Right lobe of liver (tissue), 6 donors: ENCODE measurements around the gene HSPG2. TPM values are rescaled to one million over a fixed set of nuclear protein-coding genes. Genes with fewer than 3 reads are reported as not detected.

Experiments used
- ATAC-seq, 4 donors: fragments of 200-7000 bp; cut with Tn5 transposase; one replicate each; pipeline ENCODE4 v1.9.1; 2020; ENCODE audit warnings: mild to moderate bottlenecking in 4 of 4, moderate library complexity in 4 of 4
- DNase-seq, 3 donors: peaks; one replicate each; pipeline ENCODE4 v3.0.0-alpha.2; 2020
- H3K27ac ChIP-seq, 3 donors: fragments of 200-600 bp; one replicate each; pipeline ENCODE4 v1.8.0; 2022
- H3K27me3 ChIP-seq, 2 donors: fragments of 200-600 bp; one replicate each; pipeline ENCODE4 v1.8.0; 2022
- H3K36me3 ChIP-seq, 4 donors: fragments of 200-600 bp; sonication (generic) in 1 of 4; one replicate each; pipeline versions ENCODE4 v1.5.1 to v1.8.0; 2017 to 2022; ENCODE audit warnings: control low read depth in 1 of 4
- H3K4me1 ChIP-seq, 4 donors: fragments of 200-600 bp; sonication (generic) in 1 of 4; one replicate each; pipeline versions ENCODE4 v1.5.1 to v1.8.0; 2017 to 2022; ENCODE audit warnings: control low read depth in 1 of 4
- H3K4me3 ChIP-seq, 3 donors: fragments of 200-600 bp; one replicate each; pipeline ENCODE4 v1.8.0; 2022
- H3K9me3 ChIP-seq, 4 donors: fragments of 200-600 bp; sonication (generic) in 1 of 4; one replicate each; pipeline versions ENCODE4 v1.5.1 to v1.8.0; 2017 to 2022; ENCODE audit warnings: control low read depth in 1 of 4
- POLR2A ChIP-seq: fragments of 450-650 bp; IDR thresholded peaks from one replicate; pipeline ENCODE4 v1.6.1; 2017; ENCODE audit warnings: antibody characterized with exemption, mild to moderate bottlenecking
- WGBS: methylation state at CpG from one replicate; pipeline ENCODE4 v1.1.6; 2018; ENCODE audit warnings: low coverage, low lambda C conversion rate; ENCODE audit not compliant: insufficient coverage; ENCODE audit errors: missing lambda C conversion rate; 5-methylcytosine and 5-hydroxymethylcytosine counted together
- intact Hi-C, 2 donors: fragments of 100-400 bp; cut with DNase I; formaldehyde crosslinking; loops; one replicate each; pipeline versions ENCODE4 v1.11.2 to v1.14.1; 2022
- total RNA-seq, 6 experiments: library from RNA; depleted of rRNA in 2 of 6; stranded (reverse); fragments of >200 nt in 2 of 6; fragmentation: NEBNext Ultra II Directional in 3 of 6; extraction: Animal tissue kit (Norgen Biotek cat#: 25700) in 3 of 6; gene quantifications; one replicate each; pipeline versions ENCODE4 v1.1.0 to v1.2.4, GENCODE V29; 2016 to 2023
- TF ChIP-seq, protein P1 (sequence below), 4 donors: fragments of 200-600 bp in 3 of 4; fragments of 450-650 bp in 1 of 4; IDR thresholded peaks; one replicate each; pipeline versions ENCODE4 v1.5.1 to v1.8.0; 2016 to 2022; ENCODE audit warnings: antibody characterized with exemption in 4 of 4, mild to moderate bottlenecking in 2 of 4
- donor health status: DM: no; HTN: yes; CAD: no.
- donor health status: DM: no; HTN: no; CAD: no.
- donor health status: DM: no; HTN: no; CAD: no.
- donor health status: DM: no; HTN: yes; CAD: no.
- donor health status: DM: no; HTN: yes; CAD: no.

Gene HSPG2
- total RNA-seq, 6 experiments from 2014 or later, result 31.3 to 90.9 (median 43.7) TPM

- ATAC-seq (peak in 1 of 4 donors; percentile 3), DNase-seq (no peak)
- TF ChIP-seq POLR2A, result no peak
- TF ChIP-seq, protein P1, sequence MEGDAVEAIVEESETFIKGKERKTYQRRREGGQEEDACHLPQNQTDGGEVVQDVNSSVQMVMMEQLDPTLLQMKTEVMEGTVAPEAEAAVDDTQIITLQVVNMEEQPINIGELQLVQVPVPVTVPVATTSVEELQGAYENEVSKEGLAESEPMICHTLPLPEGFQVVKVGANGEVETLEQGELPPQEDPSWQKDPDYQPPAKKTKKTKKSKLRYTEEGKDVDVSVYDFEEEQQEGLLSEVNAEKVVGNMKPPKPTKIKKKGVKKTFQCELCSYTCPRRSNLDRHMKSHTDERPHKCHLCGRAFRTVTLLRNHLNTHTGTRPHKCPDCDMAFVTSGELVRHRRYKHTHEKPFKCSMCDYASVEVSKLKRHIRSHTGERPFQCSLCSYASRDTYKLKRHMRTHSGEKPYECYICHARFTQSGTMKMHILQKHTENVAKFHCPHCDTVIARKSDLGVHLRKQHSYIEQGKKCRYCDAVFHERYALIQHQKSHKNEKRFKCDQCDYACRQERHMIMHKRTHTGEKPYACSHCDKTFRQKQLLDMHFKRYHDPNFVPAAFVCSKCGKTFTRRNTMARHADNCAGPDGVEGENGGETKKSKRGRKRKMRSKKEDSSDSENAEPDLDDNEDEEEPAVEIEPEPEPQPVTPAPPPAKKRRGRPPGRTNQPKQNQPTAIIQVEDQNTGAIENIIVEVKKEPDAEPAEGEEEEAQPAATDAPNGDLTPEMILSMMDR (IDR thresholded peaks at IDR 0.05), result no peak
- no peaks in the 10 kb centered on the region for H3K4me1 ChIP-seq
- no peak overlapping the region for H3K27ac ChIP-seq
- H3K36me3 ChIP-seq, result no peaks in the 10 kb centered on the region
- intact Hi-C loops, result no loop called here
- no peaks in the 10 kb centered on the region for H3K27me3 ChIP-seq
- H3K9me3 ChIP-seq, result no peaks in the 10 kb centered on the region
- WGBS, result 17% methylated on average over 1 of the region's 15 CpGs
- H3K4me3 ChIP-seq, result no peak overlapping the region
These were observed 94.4 kb downstream of the HSPG2 start for GRCh38 chr1:21842606-21843162.

DNA sequence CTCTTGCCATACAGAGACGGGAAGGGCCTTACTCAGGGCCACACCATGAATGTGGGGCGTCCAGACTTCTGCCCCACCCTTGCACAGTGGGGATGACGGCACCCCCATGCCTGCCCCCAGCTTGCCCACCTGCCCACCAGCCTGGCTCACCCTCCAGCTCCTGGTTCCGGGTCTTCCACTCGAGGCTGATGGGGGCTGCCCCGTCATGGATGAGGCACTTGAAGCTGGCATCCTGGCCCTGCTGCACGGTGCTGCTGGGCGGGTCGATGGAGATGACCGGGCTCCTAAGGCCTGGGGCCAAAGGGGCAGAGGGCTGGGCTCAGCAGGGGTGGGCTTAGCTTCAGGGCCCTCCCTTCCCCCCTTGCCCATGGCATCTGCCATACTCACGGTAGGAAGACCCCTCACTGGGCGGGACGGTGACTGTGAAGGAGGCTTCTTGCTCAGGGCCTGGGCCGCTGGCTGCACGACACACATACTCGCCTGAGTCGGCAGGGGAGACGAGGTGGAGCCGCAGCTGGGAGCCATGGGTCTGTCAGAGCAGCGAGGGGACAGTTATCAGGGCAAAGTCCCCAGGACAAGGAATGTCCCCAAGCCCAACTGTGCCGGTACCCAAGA is 95.2 kb downstream of the HSPG2 start:
- DNase-seq (peak in 1 of 3 donors; percentile 52), ATAC-seq (no peak)
- intact Hi-C loops, result no loop called here
- no peak for TF ChIP-seq POLR2A
- Histone ChIP-seq H3K9me3 (no peaks in the 10 kb centered on the region), H3K4me3 (no peak overlapping the region), H3K27me3 (no peaks in the 10 kb centered on the region), H3K36me3 (no peaks in the 10 kb centered on the region), H3K4me1 (no peaks in the 10 kb centered on the region), H3K27ac (no peak overlapping the region)
- 100% methylated on average over 1 of the region's 21 CpGs for WGBS

GRCh38 chr1:21840981-21841380 is 96.1 kb downstream of the HSPG2 start:
- Histone ChIP-seq H3K36me3 (no peaks in the 10 kb centered on the region), H3K27ac (no peak overlapping the region), H3K4me1 (no peaks in the 10 kb centered on the region), H3K27me3 (no peaks in the 10 kb centered on the region), H3K4me3 (no peak overlapping the region), H3K9me3 (no peaks in the 10 kb centered on the region)
- DNase-seq, result no peak
- ATAC-seq, result no peak
- intact Hi-C loops, result no loop called here
- TF ChIP-seq, protein P1 (IDR thresholded peaks at IDR 0.05), result no peak
- TF ChIP-seq POLR2A, result no peak
- WGBS, result 100% methylated on average over 4 of the region's 13 CpGs

DNA sequence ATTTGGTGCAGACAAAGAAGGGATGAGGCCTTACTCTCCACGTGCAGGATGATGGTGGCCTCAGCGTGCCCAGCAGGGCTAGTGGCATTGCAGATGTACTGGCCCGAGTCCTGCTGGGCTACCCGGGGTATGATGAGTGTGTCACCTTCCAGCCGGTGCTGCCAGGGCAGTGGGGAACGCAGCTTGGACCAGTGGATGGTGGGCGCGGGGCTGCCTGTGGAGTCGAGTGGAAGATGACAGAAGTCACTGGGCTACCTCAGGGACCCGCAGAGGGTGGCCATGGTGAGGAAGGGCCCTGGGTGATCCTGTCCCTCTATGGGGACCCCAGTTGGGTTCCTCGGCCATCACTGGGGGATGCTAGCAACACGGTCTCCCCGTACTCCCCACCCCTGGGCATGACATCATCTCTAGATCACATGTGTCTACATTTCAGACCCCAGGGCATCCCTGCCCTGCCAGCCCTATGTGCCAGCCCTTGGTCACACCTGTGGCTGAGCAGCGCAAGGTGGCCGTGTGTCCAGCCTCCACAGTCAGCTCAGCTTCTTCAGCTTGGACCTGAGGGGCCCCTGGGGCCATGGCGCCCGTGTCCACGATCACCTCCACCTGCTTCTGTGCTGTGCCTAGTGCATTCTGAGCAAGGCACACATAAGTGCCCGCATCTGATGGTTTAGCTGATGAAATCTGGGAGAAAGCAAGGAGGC is 97.6 kb downstream of the HSPG2 start:
- WGBS, result 100% methylated on average over 2 of the region's 19 CpGs
- no peaks in the 10 kb centered on the region for H3K4me1 ChIP-seq
- no peak for ATAC-seq
- H3K4me3 ChIP-seq, result no peak overlapping the region
- TF ChIP-seq, protein P1 (IDR thresholded peaks at IDR 0.05), result no peak
- no peak for TF ChIP-seq POLR2A
- intact Hi-C loops, result no loop called here
- no peaks in the 10 kb centered on the region for H3K36me3 ChIP-seq
- no peak for DNase-seq
- no peaks in the 10 kb centered on the region for H3K9me3 ChIP-seq
- no peak overlapping the region for H3K27ac ChIP-seq
- H3K27me3 ChIP-seq, result no peaks in the 10 kb centered on the region
